Stomach (tissue), 4 donors: Measurements from ENCODE around the gene CBLN1.

ENCODE experiments used
- CTCF ChIP-seq, 7 experiments: fragments of 450-650 bp in 4 of 7; fragments of 200-600 bp in 3 of 7; sonication (generic) in 3 of 7; IDR thresholded peaks; one replicate each; pipeline ENCODE4 v1.5.1; 2016 to 2019; ENCODE audit warnings: antibody characterized with exemption in 7 of 7, control low read depth in 2 of 7, mild to moderate bottlenecking in 1 of 7
- POLR2AphosphoS5 ChIP-seq, 3 donors: sonication (generic); formaldehyde crosslinking; IDR thresholded peaks; one replicate each; pipeline ENCODE4 v1.6.1; 2016; ENCODE audit warnings: antibody characterized with exemption in 3 of 3

GRCh38 chr16:49260253-49260652 lies 21.4 kb downstream of the CBLN1 start:
- TF ChIP-seq POLR2AphosphoS5 (IDR thresholded peaks at IDR 0.05) (no peak), CTCF (IDR thresholded peaks at IDR 0.05) (no peak)
